Dedifferentiated amniotic fluid mesenchymal stem cell (primary cell): ENCODE results near the gene SMIM23.

Source experiments
- DNase-seq: peaks from one replicate; pipeline ENCODE4 v3.0.0-alpha.2; 2016; ENCODE audit errors: extremely low spot score

SMIM23 gene

DNA sequence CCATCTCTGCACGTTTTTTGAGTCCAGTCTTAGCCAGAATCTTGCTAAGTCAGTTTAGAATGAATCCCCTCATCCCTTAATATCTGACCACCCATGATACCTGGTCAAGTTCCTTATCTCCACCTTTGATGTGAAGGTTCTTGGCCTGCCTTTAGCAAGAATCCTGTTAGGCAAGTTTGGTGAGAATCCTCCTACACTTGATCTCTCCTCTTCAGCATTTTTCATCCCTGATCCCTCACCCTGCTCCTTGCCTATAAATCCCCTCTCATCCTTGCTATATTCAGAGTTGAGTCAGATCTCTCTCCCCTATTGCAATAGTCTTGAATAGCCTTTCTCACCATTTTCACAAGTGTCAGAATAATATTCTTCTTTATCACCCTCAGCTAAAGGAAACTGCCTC, 31.0 kb downstream of the SMIM23 start:
- DNase-seq: no peak

DNA sequence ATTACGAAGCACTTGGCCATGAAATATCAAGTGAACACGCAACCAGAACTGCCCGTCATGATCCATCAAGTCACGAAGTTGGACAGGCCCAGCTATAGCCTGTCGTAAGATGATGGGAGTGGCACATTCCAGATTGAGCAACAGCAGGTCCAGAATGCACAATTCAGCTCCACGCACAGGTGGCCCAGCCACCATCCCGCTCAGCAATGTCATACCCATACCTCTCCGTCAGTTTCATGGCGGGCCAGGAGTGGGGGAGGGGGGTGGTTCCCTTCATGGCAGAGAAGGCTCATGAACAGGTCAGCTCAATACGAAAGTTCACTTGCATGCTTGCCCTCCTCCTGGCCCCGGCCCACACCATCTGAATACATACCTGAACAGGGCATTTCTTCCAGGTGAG, 34.9 kb downstream of the SMIM23 start:
- DNase-seq: no peak

DNA sequence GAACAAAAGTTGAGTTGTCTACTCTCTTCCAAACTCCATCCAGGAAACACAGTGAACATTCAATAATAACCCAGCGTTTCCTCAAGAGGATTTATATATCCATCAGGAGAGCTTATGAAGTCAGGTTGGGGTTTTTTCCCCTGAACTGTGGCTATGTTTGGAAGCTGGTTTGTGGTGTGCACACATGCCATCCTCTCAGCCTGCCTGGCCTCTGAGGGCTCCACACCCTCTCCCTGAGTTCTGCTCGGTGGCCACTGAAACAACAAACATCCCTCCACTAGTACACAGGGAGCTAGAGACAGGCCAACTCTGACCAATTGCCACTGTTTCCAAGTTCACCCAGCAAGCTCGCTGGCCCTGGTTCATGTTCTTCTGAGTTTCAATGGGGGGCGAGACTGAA, 35.7 kb downstream of the SMIM23 start:
- DNase-seq: no peak

DNA sequence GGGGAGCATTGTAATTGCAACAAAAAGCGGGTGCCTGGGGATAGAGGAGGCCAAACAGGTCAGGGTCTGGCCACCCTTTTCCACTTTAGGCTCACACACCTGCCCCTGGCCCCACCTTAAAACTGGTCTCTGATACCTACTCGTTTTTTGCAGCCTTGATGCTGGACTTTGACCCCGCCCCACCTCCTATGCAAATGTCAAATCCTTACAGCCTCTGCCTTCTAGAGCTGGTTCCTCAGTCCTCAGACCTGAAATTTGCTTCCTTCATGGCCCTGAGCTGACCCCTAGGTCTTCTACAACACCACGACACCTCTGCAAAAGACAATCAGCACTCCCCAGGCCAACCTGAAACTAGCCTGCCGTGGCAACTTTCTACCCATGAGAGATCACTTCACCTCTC, 37.7 kb downstream of the SMIM23 start:
- DNase-seq: no peak

DNA sequence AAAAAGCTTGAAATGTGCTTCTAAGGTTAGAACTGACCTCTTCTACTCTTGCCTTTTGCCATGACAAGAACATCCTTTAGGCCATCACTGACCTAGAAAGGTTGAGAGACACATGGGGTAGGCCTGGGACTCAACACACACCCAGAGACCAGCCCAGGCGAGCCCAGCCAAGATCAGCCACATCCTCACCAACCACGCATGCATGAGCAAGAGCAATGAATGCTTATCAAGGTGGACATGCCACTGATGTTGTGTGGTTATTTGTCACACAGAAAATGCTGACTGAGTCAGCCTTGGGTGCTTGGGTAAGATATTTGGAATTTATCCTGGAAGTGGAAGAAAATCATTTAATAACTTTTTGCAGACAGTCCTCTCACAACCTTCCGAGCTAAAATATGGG, 39.4 kb downstream of the SMIM23 start:
- DNase-seq: no peak

DNA sequence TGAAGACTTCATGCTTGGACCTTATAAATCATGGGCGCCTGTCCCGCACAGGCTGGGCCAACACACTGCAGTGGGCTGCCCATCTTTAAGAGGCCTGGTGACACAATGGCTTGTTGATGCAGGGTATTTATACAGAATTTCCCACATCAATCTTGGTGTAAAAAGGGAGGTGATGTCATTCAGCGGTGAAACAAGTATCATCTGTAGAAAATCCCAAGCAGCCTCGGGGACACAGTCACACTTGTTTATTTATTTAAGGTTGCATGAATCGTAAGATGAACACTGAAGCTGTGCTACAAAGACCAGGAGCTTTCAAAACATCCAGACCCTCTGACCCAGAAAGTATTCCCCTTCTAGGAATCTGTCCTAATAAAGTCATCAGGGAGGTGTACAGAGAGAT, 40.5 kb downstream of the SMIM23 start:
- DNase-seq: no peak

DNA sequence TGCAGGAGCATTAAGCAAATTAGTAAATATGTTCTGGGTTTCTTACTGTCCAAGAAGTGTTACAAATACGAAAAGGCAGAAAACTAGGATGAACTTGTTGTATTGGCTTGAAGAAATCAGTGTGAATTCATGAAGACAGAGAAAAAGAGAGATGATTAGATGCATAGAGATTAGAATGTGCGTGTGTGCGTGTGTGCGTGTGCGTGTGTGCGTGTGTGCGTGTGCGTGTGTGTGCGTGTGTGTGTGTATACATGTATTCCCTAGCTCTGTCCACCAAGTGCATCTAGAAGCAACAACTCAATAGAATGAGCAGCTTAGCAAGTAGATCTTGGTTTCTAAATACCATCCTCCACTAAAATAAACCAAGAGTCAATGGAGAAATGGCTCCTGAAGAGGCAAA, 41.5 kb downstream of the SMIM23 start:
- no peak for DNase-seq

DNA sequence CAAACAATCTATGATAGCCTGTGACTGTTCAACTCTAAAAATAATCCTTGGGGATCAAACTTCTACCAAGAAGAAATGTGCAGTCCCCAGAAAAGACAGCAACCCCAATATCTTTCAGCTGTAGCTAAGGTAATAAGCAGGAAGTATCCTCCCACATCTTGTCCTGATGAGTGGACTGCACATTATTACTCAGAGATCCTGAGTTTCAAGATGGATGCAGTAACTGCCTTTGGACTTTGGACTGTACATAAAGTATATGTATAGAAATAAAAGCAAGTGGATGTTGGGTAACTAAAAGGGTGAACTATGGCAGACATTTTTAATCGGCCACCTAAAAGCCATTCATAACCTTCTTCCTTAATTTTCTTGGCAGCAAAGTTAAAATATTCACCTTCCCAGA, 45.1 kb downstream of the SMIM23 start:
- no peak for DNase-seq

DNA sequence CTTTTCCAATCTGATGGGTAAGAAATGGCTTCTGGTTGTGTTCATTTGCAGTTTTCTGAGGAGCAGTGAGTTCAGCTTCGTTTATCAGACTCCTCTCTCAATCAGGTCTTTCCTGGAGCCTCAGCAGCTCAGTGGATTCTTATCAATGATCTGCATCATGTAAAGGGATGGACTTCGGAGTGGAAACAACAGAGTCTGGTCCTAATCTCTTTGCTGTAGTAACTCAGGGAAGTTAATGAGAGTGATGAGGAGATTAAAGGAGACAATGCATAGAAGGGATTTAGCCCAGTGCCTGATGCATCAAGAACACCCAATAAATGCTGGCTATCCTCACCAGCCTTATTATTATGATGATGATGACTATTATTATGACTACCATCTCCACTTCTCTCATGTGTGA, 47.2 kb downstream of the SMIM23 start:
- DNase-seq: no peak

DNA sequence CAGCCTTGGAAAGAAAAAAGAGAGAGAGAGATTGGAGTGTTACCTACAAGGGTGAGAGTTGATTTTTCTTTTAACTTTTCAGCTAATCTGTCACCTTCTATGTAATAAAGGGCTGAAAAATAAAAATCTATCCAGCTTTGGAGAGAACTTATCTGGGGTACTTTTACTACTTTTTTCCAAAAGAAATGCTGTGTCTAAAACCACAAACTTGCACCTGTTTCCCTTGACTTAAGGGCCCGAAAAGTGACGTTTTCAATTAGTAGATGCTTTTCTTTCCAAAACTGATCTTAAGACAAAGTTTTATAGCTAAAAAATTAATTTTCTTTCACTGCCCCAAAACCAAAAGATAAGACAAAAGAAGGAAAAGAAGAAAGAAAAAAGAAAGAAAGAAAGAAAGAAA, 48.8 kb downstream of the SMIM23 start:
- no peak for DNase-seq

DNA sequence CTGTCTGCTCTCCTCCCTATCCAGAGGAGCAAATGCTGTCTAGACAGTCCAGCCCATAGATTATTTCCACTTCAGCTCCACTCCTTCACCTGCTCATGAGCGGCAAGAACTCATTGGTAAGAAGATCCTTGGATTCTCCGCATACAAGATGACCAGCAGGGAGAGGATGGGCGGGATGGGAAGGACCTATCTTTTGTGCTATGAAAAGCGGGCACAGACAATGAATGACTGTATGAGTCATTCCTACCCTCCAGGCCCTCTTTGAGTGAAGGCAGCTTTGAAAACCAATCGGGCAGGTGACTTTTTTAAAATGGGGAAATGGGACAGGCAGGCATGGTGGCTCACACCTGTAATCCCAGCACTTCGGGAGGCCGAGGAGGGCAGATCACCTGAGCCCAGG, 49.4 kb downstream of the SMIM23 start:
- no peak for DNase-seq

DNA sequence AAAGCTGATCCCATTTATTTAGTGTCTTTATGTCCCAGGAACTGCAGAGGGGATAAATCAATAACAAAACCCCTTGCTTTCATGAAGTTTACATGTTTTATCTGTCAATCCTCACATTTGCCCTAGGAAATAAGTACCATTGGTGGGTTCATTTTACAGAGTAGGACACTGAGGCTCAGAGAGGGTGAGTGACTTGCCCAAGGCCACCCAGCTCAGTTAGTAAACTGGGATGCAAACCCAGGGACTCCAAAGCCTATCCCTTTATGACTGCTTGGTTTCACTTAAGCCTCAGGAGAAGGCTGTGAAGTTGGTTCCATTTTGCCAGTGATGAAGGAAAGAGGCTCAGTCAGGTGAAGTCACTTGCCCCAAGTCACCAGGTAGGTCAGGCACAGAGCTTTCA, 51.9 kb downstream of the SMIM23 start:
- DNase-seq: no peak

DNA sequence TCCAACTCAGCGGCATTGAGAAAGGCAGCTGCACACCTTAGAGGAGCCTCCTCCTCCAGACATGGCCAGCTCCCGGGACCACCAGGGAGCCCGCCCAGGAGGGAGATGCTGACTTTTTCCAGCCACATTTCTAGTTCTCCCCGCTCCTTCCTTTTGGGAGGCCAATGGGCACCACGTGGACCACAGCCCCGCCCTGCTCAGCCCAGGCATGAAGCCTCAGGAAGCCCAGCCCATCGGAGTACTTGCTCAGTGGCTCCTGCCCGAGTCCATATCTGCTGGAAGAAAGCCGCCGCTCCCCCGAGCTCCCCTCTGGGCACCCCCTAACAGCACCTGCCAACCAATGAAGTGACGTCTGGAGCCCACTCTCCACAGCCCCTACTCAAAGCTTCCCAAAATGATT, 52.4 kb downstream of the SMIM23 start:
- no peak for DNase-seq

DNA sequence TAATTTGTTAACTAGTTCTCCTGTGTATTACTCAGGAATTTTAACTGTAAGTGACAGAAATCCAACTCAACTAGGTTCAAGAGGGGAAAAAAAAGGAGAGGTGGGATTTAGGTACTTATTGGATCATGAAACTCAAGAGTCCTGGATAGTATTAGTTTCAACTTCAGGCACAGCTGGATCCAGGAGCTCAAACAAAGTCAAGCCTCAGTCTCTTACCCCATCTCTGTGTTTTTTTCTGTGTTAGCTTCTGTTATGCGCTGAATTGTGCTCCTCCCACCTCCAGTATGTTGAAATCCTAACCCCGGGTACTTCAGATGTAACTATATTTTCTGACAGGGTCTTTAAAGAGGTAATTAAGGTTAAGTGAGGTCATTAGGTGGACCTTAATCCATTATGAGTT, 53.5 kb downstream of the SMIM23 start:
- DNase-seq: no peak

DNA sequence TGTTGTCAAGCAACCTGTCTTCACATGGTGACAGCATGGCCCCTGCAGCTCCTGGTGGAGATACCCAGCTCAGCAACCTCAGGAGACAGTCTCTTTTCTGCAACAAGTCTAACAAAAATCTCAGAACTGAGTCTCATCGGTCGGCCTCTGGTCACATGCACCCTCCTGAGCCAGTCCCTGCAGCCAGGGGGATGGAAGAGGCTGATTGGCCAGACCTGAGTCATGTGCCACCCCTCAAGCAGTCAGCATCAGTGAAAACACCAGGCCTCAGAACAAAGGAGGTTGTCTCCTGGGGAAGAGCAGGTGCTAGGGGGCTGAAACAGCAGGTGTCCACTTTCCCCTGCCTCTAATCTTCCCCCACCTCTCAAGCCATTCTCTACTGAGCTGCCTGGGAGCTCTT, 54.4 kb downstream of the SMIM23 start:
- DNase-seq: no peak
